A549 (cell line): ENCODE results near the gene MIOX. TPM values are rescaled to one million over a fixed set of nuclear protein-coding genes. Genes with fewer than 3 reads are reported as not detected.

ENCODE experiments used
- ATAC-seq, 2 experiments: fragments of 200-7000 bp in 1 of 2; fragments of >200 bp in 1 of 2; cut with Nextera tagmentation in 1 of 2; cut with Tn5 transposase in 1 of 2; 3 replicates each; pipeline versions ENCODE4 v1.8.0 to v1.9.1; 2018 to 2020; ENCODE audit warnings: mild to moderate bottlenecking in 1 of 2, moderate library complexity in 1 of 2
- CTCF ChIA-PET: fragments of 300-600 bp; sonication (Branson Sonifier 250); formaldehyde crosslinking; extraction: SDS; loops from one replicate; lab custom pipeline; 2021; ENCODE audit warnings: antibody characterized with exemption, inconsistent platforms; lab: Yijun Ruan, JAX
- POLR2A ChIA-PET: fragments of 350-600 bp; formaldehyde crosslinking; extraction: SDS; loops from one replicate; lab custom pipeline; 2021; ENCODE audit warnings: antibody characterized with exemption, inconsistent platforms; lab: Yijun Ruan, JAX
- DNase-seq, 2 experiments: peaks; one replicate each; pipeline versions ENCODE4 v3.0.0 to v3.0.0-alpha.2; 2011 to 2016; ENCODE audit warnings: low read depth in 1 of 2, low spot score in 1 of 2
- FAIRE-seq: peaks from 2 replicates; lab custom pipeline; 2011; peaks lifted over from hg19 to GRCh38; lab: Jason Lieb, UNC
- H3K27ac ChIP-seq, 2 experiments: fragments of >200 bp; sonication (Bioruptor Twin); formaldehyde crosslinking; 3 replicates each; pipeline ENCODE4 v1.5.1; 2016 to 2017
- H3K4me1 ChIP-seq: fragments of >200 bp; sonication (Bioruptor Twin); formaldehyde crosslinking; 3 replicates; pipeline ENCODE4 v1.6.1; 2016
- H3K4me2 ChIP-seq: fragments of >200 bp; sonication (Bioruptor Twin); formaldehyde crosslinking; 3 replicates; pipeline ENCODE4 v1.6.1; 2016
- H3K4me3 ChIP-seq: fragments of >200 bp; sonication (Bioruptor Twin); formaldehyde crosslinking; 3 replicates; pipeline ENCODE4 v1.5.1; 2016
- H3K9me3 ChIP-seq: fragments of >200 bp; sonication (Bioruptor Twin); formaldehyde crosslinking; 3 replicates; pipeline ENCODE4 v1.6.1; 2016
- EP300 ChIP-seq, 2 experiments: fragments of >200 bp; sonication (Bioruptor Twin); formaldehyde crosslinking; IDR thresholded peaks; 2 replicates in 1 of 2; 3 replicates in 1 of 2; pipeline ENCODE4 v1.6.1; 2016 to 2017
- FOSB ChIP-seq: fragments of 250-450 bp; sonication (Bioruptor Pico); IDR thresholded peaks from 2 replicates; pipeline ENCODE4 v1.5.0; 2020; ENCODE audit warnings: mild to moderate bottlenecking, moderate library complexity
- GATA3 ChIP-seq: IDR thresholded peaks from 2 replicates; pipeline ENCODE4 v1.6.1; 2012; ENCODE audit warnings: borderline replicate concordance
- HDAC2 ChIP-seq: fragments of 200-600 bp; sonication (generic); IDR thresholded peaks from 2 replicates; pipeline ENCODE4 v1.6.1; 2016
- HOXA7 ChIP-seq: fragments of 250-450 bp; sonication (Bioruptor Pico); IDR thresholded peaks from 2 replicates; pipeline ENCODE4 v1.5.0; 2020; ENCODE audit warnings: mild to moderate bottlenecking, moderate library complexity
- KDM5A ChIP-seq: fragments of 200-600 bp; sonication (generic); IDR thresholded peaks from 2 replicates; pipeline ENCODE4 v1.6.1; 2016; ENCODE audit warnings: antibody characterized with exemption, mild to moderate bottlenecking
- POLR2A ChIP-seq: IDR thresholded peaks from 2 replicates; pipeline ENCODE4 v1.6.1; 2012; ENCODE audit warnings: mild to moderate bottlenecking, low read length
- RAD21 ChIP-seq, 2 experiments: fragments of >200 bp in 1 of 2; sonication (Bioruptor Twin) in 1 of 2; formaldehyde crosslinking in 1 of 2; IDR thresholded peaks in 1 of 2; conservative IDR thresholded peaks in 1 of 2; 2 replicates in 1 of 2; 3 replicates in 1 of 2; pipeline ENCODE4 v1.6.1; 2012 to 2018; ENCODE audit warnings: inconsistent platforms in 1 of 2
- SREBF2 ChIP-seq: fragments of 450-650 bp; IDR thresholded peaks from 2 replicates; pipeline ENCODE4 v1.6.1; 2014; ENCODE audit warnings: mild to moderate bottlenecking, moderate library complexity
- TFCP2L1 ChIP-seq: fragments of 250-450 bp; sonication (Bioruptor Pico); IDR thresholded peaks from 2 replicates; pipeline ENCODE4 v1.5.0; 2021; ENCODE audit warnings: mild to moderate bottlenecking
- WGBS: methylation state at CpG from one replicate; pipeline ENCODE4 v1.1.6; 2017; ENCODE audit errors: missing lambda C conversion rate; 5-methylcytosine and 5-hydroxymethylcytosine counted together
- polyA plus RNA-seq, 4 experiments: library from polyadenylated mRNA; depleted of rRNA in 3 of 4; stranded (reverse); fragments of >200 nt; fragmentation: RNase III in 1 of 4; extraction: RNeasy Plus Mini Kit Qiagen cat#74134 plus additional on column Dnase treatment in 1 of 4; gene quantifications; 2 replicates in 3 of 4; 3 replicates in 1 of 4; pipeline ENCODE4 v1.2.3, GENCODE V29; 2011 to 2017
- TF ChIP-seq, protein P1 (sequence below): fragments of 250-450 bp; sonication (Bioruptor Pico); IDR thresholded peaks from 2 replicates; pipeline ENCODE4 v1.5.0; 2021; ENCODE audit warnings: mild to moderate bottlenecking, moderate library complexity, borderline replicate concordance
- TF ChIP-seq, protein P2 (sequence below): fragments of >200 bp; sonication (Bioruptor Twin); formaldehyde crosslinking; IDR thresholded peaks from 3 replicates; pipeline ENCODE4 v1.5.1; 2016

MIOX gene
- polyA plus RNA-seq, 2 of the 4 experiments (the other 2 are of a cell fraction), result 0.08 TPM; not detected in 1

DNA sequence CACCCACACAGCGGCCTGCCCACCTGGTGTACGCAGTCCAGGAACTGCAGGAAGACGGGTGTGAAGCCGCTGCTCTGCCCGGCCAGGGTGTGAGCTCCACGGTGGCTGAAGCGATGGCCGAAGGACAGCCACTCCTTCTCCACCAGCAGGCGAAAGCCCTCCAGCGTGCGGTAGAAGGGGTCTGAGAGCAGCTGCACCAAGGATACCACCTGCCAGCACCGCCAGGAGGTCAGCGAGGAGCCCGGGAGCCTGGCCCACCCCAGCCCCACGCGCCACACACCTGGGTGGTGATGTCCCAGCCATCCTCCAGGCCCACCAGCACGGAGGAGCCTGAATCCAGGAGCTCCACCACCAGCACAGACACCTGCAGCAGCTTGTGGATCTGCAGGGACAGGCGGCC lies 31.5 kb upstream of the MIOX start:
- FAIRE-seq, result no peak
- ATAC-seq, result no peak
- CTCF ChIA-PET, result interaction anchor here (0.6 to 1.0 kb wide), 3 partner anchors 44 to 69 kb away, joined by 3 to 5 read pairs (median 5); no protein-coding TSS in a partner anchor

DNA sequence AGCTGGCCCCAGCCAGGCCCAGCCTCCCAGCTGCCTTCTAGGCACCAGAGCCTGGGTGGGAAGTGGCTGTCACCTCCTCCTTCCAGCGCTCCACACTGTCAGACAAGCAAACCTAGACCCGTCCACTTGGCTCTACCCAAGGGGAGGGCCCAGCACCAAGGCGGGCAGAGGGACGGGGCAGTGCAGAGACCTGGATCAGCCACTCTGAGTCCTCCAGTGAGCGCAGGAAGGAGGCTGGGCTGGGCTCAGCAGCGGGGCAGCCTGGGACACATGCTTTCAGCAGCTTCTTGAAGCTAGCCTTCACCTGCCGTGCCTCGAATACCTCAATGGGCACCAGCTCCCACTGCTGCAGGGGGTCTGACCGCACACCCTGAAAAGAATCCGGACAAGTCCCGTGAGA lies 30.6 kb upstream of the MIOX start:
- no peak for ATAC-seq
- H3K27ac ChIP-seq, result no peak overlapping the region
- FAIRE-seq, result no peak
- no peak overlapping the region for H3K4me2 ChIP-seq
- H3K4me3 ChIP-seq, result no peak overlapping the region
- H3K4me1 ChIP-seq, result no peaks in the 10 kb centered on the region
- DNase-seq, result no peak
- CTCF ChIA-PET, result interaction anchor here (1.0 to 1.7 kb wide), 3 partner anchors 12 to 68 kb away, joined by 4 to 5 read pairs (median 5); no protein-coding TSS in a partner anchor
- H3K9me3 ChIP-seq, result no peaks in the 10 kb centered on the region
- POLR2A ChIA-PET, result interaction anchor here (0.7 kb wide), 1 partner anchor 66 kb away, joined by 4 read pairs; no protein-coding TSS in a partner anchor
- WGBS, result 75% methylated on average over 7 of the region's 11 CpGs
- TF ChIP-seq EP300 (IDR thresholded peaks at IDR 0.05), result no peak

More for the DNA sequence above, 31.5 kb upstream of the MIOX start:
- Histone ChIP-seq H3K4me3 (no peak overlapping the region), H3K4me2 (no peak overlapping the region), H3K4me1 (no peaks in the 10 kb centered on the region), H3K27ac (no peak overlapping the region), H3K9me3 (no peaks in the 10 kb centered on the region)
- 94% methylated on average over 6 of the region's 18 CpGs for WGBS
- POLR2A ChIA-PET, result no interaction called here
- no peak for TF ChIP-seq TFCP2L1 (CRISPR knock-in tag)
- no peak for TF ChIP-seq GATA3
- TF ChIP-seq SREBF2, result no peak
- no peak for TF ChIP-seq HOXA7 (CRISPR knock-in tag)
- TF ChIP-seq, protein P1, sequence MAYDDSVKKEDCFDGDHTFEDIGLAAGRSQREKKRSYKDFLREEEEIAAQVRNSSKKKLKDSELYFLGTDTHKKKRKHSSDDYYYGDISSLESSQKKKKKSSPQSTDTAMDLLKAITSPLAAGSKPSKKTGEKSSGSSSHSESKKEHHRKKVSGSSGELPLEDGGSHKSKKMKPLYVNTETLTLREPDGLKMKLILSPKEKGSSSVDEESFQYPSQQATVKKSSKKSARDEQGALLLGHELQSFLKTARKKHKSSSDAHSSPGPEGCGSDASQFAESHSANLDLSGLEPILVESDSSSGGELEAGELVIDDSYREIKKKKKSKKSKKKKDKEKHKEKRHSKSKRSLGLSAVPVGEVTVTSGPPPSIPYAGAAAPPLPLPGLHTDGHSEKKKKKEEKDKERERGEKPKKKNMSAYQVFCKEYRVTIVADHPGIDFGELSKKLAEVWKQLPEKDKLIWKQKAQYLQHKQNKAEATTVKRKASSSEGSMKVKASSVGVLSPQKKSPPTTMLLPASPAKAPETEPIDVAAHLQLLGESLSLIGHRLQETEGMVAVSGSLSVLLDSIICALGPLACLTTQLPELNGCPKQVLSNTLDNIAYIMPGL (CRISPR knock-in tag), result no peak
- no peak for TF ChIP-seq KDM5A
- TF ChIP-seq FOSB (CRISPR knock-in tag), result no peak
- no peak for TF ChIP-seq POLR2A
- no peak for DNase-seq

DNA sequence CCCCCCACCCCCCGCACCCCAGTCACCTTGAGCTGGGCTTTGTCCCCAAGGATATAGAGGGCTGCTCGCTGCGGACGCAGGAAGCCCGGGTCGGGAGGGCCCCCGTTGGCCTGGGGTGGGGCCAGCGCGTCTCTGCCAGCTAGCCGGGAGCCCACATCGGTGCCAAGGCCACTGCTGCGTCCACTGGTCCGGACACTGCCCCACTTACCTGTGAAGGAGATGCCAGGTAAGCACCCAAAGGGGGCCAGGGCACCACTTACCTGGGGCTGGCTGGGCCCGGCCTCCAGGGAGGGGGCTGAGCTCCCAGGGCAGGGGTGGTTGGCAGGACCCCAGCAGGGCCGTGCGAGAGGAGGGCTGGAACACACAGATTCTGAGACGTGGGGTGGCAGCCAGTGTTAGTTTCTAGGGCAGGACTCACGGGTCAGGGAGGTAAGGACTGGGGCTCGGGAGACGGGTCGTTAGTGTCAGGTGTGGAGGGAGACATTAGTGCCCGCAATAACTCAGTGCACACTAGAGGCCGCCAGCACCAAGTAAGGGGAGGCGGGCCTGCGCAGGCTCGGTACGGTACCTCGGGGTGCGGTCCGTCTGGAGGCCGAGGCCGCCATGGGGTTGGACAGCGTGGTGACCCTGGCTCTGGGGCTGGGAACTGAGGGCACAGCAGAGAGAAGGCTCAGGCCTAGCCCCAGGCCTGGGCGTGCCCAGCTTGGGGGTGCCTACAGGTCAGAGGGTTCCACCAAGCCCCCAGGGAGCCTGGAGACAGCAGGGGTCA lies 30.0 kb upstream of the MIOX start:
- TF ChIP-seq KDM5A, result no peak
- TF ChIP-seq, protein P2, sequence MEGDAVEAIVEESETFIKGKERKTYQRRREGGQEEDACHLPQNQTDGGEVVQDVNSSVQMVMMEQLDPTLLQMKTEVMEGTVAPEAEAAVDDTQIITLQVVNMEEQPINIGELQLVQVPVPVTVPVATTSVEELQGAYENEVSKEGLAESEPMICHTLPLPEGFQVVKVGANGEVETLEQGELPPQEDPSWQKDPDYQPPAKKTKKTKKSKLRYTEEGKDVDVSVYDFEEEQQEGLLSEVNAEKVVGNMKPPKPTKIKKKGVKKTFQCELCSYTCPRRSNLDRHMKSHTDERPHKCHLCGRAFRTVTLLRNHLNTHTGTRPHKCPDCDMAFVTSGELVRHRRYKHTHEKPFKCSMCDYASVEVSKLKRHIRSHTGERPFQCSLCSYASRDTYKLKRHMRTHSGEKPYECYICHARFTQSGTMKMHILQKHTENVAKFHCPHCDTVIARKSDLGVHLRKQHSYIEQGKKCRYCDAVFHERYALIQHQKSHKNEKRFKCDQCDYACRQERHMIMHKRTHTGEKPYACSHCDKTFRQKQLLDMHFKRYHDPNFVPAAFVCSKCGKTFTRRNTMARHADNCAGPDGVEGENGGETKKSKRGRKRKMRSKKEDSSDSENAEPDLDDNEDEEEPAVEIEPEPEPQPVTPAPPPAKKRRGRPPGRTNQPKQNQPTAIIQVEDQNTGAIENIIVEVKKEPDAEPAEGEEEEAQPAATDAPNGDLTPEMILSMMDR, result 0 out of 3 replicates have a peak, but pooled peaks have one; percentile 13
- peak in 1 of 2 experiments; percentile 15; a peak in 1 of 5 replicates for TF ChIP-seq RAD21 (conservative IDR thresholded peaks at IDR 0.05 in 1 of 2, IDR thresholded peaks at IDR 0.05 in 1 of 2)
- CTCF ChIA-PET, result interaction anchor here (0.8 to 1.7 kb wide), 4 partner anchors 10 to 34 kb away, joined by 3 to 5 read pairs (median 4); no protein-coding TSS in a partner anchor
- H3K4me1 ChIP-seq, result no peaks in the 10 kb centered on the region
- peak; percentile 44 to 64; a peak in 4 of 6 replicates for ATAC-seq
- POLR2A ChIA-PET, result interaction anchor here (0.7 kb wide), 1 partner anchor 65 kb away, joined by 4 read pairs; no protein-coding TSS in a partner anchor
- H3K27ac ChIP-seq, result no peak overlapping the region
- H3K4me3 ChIP-seq, result no peak overlapping the region
- FAIRE-seq, result no peak
- H3K4me2 ChIP-seq, result no peak overlapping the region
- WGBS, result 88% methylated on average over 12 of the region's 34 CpGs
- H3K9me3 ChIP-seq, result no peaks in the 10 kb centered on the region
- DNase-seq, result no peak

DNA sequence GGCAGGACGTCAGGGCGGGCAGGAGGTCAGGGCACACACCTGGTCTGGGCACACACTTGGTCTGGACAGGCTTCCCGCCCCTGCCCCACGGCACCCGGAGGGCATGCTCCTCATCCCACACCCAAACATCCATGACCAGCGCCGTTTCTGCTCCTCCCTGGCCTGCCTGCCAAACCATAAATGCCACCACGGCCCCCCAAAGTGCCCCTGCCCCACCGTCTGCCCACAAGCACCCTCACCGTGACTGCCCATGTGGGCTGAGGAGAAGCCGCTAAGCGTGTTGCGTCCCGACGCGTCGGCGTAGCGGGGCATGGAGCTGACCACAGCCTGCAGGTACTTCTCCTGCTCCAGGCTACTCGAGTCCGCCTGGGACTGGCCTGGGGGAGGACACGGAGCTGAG lies 27.6 kb upstream of the MIOX start:
- CTCF ChIA-PET, result interaction anchor here (1.6 kb wide), 1 partner anchor 9 kb away, joined by 4 read pairs; no protein-coding TSS in a partner anchor

More for the DNA sequence above, 27.6 kb upstream of the MIOX start:
- FAIRE-seq (no peak), DNase-seq (no peak), ATAC-seq (no peak)
- WGBS, result 91% methylated on average over 7 of the region's 22 CpGs
- no peak overlapping the region for H3K4me2 ChIP-seq
- no peak overlapping the region for H3K27ac ChIP-seq
- no peak for TF ChIP-seq HDAC2
- no peak overlapping the region for H3K4me3 ChIP-seq
- H3K9me3 ChIP-seq, result no peaks in the 10 kb centered on the region
- POLR2A ChIA-PET, result no interaction called here
- H3K4me1 ChIP-seq, result no peaks in the 10 kb centered on the region
